Measurements from ENCODE around the gene ABCB8. TPM values are rescaled to one million over a fixed set of nuclear protein-coding genes. Genes with fewer than 3 reads are reported as not detected.
A peak's percentile ranks its signal among the peaks of the same experiment; 100 is the strongest.

Gene ABCB8
- total and polyA plus RNA-seq, 2 donors (not counting 1 experiment from before 2014, with no cell fraction given), result 41.4 to 69.7 TPM

DNA sequence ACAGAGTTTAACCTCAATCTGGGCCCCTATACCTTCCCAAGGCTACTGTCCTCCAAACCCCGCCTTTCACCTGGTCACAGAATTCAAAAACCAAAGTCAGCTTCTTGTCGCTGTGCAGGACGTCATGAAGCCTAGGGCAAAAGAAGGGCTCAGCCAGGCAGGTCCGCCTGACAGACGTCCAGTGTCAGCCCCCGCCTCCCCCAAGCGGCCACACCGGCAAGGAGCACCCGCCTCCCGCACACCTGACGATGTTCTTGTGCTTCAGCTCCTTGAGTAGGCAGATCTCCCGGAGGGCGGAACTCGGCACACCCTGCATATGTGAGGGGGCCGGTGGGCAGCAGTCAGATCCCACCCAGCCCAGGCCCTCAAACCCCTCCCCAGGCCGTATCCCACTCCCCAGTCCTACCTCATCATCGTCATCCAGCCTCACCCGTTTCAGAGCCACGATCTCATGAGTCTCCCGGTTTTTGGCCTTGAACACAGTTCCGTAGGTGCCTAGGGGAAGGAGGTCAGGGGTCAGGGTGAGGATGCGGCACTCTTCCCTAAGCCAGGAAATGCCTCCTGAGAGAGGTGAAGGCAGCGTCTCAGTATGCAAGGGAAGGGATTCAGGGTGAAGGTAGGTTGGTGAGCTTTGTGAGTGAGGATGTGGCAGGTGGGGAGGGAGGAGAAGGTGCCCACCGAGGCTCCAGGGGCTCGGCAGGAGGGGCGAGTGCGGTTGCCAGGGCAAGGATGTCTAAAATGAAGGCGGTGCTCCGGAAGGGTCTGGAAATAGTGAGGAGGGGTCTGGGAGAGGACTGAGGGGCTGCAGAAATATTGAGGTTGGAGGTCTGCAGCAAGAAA is 28.6 kb downstream of the ABCB8 start:
- Histone ChIP-seq H3K4me1 (ENCODE audit: control insufficient read depth in 2 of 2, insufficient read depth in 2 of 2, low read length in 2 of 2) (peaks cover 26 to 40% of the 10 kb centered on the region in 2 donors), H3K27ac (ENCODE audit: low read length in 2 of 2) (no peak overlapping the region), H2AFZ (ENCODE audit: insufficient read depth, low read depth, low read length, poor library complexity, severe bottlenecking) (peak overlapping the region; percentile 98), H3K9me3 (ENCODE audit: control extremely low read depth in 1 of 3, control insufficient read depth in 2 of 3, insufficient read depth in 1 of 3, low read length in 2 of 3) (no peaks in the 10 kb centered on the region), H3K27me3 (replicated peaks in 1 of 4; ENCODE audit: control extremely low read depth in 1 of 4, control insufficient read depth in 3 of 4, insufficient read depth in 4 of 4, low read length in 3 of 4) (peaks cover 0 to 5% (median under 1%) of the 10 kb centered on the region in 4 experiments), H4K20me1 (ENCODE audit: control insufficient read depth, insufficient read depth, low read length, poor library complexity, severe bottlenecking) (peaks cover 21% of the 10 kb centered on the region), H3K79me2 (ENCODE audit: control insufficient read depth, insufficient read depth, low read length) (peaks cover 30% of the 10 kb centered on the region), H3K36me3 (replicated peaks in 1 of 2; ENCODE audit: control extremely low read depth in 1 of 2, control insufficient read depth in 1 of 2, extremely low read depth in 1 of 2, insufficient read depth in 2 of 2, low read length in 1 of 2) (no peaks in the 10 kb centered on the region), H3K9ac (ENCODE audit: low read length) (peak overlapping the region; percentile 89), H3K4me3 (ENCODE audit: control extremely low read depth in 1 of 5, extremely low read depth in 1 of 5, insufficient read depth in 1 of 5, low read depth in 2 of 5, low read length in 4 of 5) (peak overlapping the region; percentile 72 to 91 (median 85)), H3K4me2 (replicated peaks; ENCODE audit: low read depth, low read length, poor library complexity, severe bottlenecking) (peak overlapping the region; percentile 100)
- no peak for TF ChIP-seq EZH2 (IDR thresholded peaks at IDR 0.05; ENCODE audit: borderline replicate concordance, insufficient read depth, low read depth, low read length, poor library complexity, severe bottlenecking)
- TF ChIP-seq, protein P1, sequence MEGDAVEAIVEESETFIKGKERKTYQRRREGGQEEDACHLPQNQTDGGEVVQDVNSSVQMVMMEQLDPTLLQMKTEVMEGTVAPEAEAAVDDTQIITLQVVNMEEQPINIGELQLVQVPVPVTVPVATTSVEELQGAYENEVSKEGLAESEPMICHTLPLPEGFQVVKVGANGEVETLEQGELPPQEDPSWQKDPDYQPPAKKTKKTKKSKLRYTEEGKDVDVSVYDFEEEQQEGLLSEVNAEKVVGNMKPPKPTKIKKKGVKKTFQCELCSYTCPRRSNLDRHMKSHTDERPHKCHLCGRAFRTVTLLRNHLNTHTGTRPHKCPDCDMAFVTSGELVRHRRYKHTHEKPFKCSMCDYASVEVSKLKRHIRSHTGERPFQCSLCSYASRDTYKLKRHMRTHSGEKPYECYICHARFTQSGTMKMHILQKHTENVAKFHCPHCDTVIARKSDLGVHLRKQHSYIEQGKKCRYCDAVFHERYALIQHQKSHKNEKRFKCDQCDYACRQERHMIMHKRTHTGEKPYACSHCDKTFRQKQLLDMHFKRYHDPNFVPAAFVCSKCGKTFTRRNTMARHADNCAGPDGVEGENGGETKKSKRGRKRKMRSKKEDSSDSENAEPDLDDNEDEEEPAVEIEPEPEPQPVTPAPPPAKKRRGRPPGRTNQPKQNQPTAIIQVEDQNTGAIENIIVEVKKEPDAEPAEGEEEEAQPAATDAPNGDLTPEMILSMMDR (IDR thresholded peaks at IDR 0.05), result no peak
- ChIA-PET CTCF (interaction anchor here (1.6 kb wide), 1 partner anchor 38 kb away, joined by 4 read pairs; no protein-coding TSS in a partner anchor), POLR2A (no interaction called here)
- Mint-ChIP-seq H3K9me3 (ENCODE audit: insufficient read depth) (no peaks in the 10 kb centered on the region), H3K27me3 (peaks cover 6% of the 10 kb centered on the region), H3K4me3 (peak overlapping the region; percentile 96), H3K27ac (peak overlapping the region; percentile 68), H3K4me1 (peaks cover 40% of the 10 kb centered on the region)
- ATAC-seq (ENCODE audit: low read depth) (no peak), DNase-seq (no peak)
- intact Hi-C loops (cut with micrococcal nuclease), result loop anchor here (1.0 to 5.0 kb wide), 2 partner anchors 45 to 170 kb away; partner anchors contain the start of gene ABCF2
- WGBS (ENCODE audit: insufficient coverage), result 67% methylated on average over 23 of the region's 29 CpGs
